Measurements from ENCODE around the gene SERINC5. TPM values are rescaled to one million over a fixed set of nuclear protein-coding genes. Genes with fewer than 3 reads are reported as not detected.
"Not testable (repeated sequence)": the region's sequence is repeated elsewhere in the genome, so short reads cannot be mapped to it uniquely, and the experiment has no call there.

SERINC5 gene
- total RNA-seq, 2 donors from 2014 or later, result 23.3 to 26.7 TPM

GRCh38 chr5:80154749-80155148 is 101.1 kb downstream of the SERINC5 start:
- Histone ChIP-seq H3K9me3 (no peaks in the 10 kb centered on the region), H3K27ac (no peak overlapping the region), H3K4me3 (no peak overlapping the region), H3K36me3 (replicated peaks in 1 of 2; ENCODE audit: insufficient read depth in 1 of 2, low read depth in 2 of 2) (no peaks in the 10 kb centered on the region), H3K4me1 (peaks cover 6% of the 10 kb centered on the region), H3K27me3 (no peaks in the 10 kb centered on the region)
- no peak for TF ChIP-seq CTCF (IDR thresholded peaks at IDR 0.05)
- TF ChIP-seq POLR2A (IDR thresholded peaks at IDR 0.05), result no peak
- no peak for DNase-seq
- intact Hi-C loops (cut with DNase I), result no loop called here
- no peak for ATAC-seq
- WGBS, 2 donors, result 96 to 97% methylated on average over 4 of the region's 4 CpGs

DNA sequence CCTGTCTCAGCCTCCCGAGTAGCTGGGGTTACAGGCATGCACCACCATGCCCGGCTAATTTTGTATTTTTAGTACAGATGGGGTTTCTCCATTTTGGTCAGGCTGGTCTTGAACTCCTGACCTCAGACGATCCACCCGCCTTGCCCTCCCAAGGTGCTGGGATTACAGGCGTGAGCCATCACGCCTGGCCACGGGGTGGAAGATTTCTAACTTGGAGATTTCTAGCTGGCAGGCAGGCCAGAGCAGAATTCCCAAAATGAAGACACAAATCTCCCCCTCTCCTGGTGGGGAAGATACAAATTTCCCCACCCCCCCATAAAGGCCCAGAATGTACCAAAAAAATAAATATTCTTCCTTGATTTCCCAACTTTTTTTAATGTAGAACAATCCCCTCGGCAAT is 101.6 kb downstream of the SERINC5 start:
- 79 to 99% methylated on average over 4 to 8 of the region's 8 CpGs for WGBS, 2 donors
- intact Hi-C loops (cut with DNase I); H3K9me3 ChIP-seq; H3K4me3 ChIP-seq; H3K27ac ChIP-seq; DNase-seq; ATAC-seq; H3K27me3 ChIP-seq; H3K4me1 ChIP-seq; H3K36me3 ChIP-seq (replicated peaks in 1 of 2; ENCODE audit: insufficient read depth in 1 of 2, low read depth in 2 of 2): not testable (repeated sequence)

DNA sequence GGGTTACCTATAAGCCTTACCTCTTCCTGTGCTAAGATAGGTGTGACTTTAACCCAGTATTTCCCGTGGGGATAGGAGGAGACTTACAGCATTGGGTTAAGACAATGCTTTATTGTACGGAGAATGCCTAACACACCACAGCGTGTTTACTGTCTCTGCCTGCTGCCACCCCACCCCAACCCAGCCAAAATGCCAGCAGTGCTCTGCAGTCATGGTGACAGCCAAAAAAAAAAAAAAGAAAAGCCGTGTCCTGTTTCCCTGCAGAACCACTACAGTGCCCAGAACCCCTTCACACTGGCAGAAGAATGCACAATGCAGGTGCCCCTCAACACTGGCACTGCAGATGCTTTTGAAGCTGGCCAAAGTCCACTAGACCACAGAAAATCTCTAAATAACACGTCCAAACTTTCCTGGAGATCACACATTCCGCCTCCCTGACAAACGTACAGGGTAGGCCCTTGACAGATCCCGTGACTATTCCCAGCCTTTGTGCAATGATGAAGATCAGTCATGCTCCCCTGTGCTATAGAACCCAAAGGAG is 102.2 kb downstream of the SERINC5 start:
- peak overlapping the region in 1 of 4 donors; percentile 17 for H3K27ac ChIP-seq
- 46 to 59% methylated on average over 8 of the region's 8 CpGs for WGBS, 2 donors
- no peak for DNase-seq

GRCh38 chr5:80152778-80153177 is 103.1 kb downstream of the SERINC5 start:
- DNase-seq (no peak), ATAC-seq (no peak)
- no peak overlapping the region for H3K4me3 ChIP-seq
- H3K9me3 ChIP-seq, result no peaks in the 10 kb centered on the region
- TF ChIP-seq CTCF (IDR thresholded peaks at IDR 0.05) (no peak), POLR2A (IDR thresholded peaks at IDR 0.05) (no peak)
- H3K27me3 ChIP-seq, result no peaks in the 10 kb centered on the region
- H3K36me3 ChIP-seq (replicated peaks in 1 of 2; ENCODE audit: insufficient read depth in 1 of 2, low read depth in 2 of 2), result no peaks in the 10 kb centered on the region
- intact Hi-C loops (cut with DNase I), result no loop called here
- WGBS, 2 donors, result 95 to 97% methylated on average over 5 of the region's 5 CpGs
- peaks cover 6% of the 10 kb centered on the region for H3K4me1 ChIP-seq
- H3K27ac ChIP-seq, result no peak overlapping the region

More for the DNA sequence above, 102.2 kb downstream of the SERINC5 start:
- Histone ChIP-seq H3K27me3 (no peaks in the 10 kb centered on the region), H3K4me3 (no peak overlapping the region), H3K4me1 (peaks cover 6% of the 10 kb centered on the region), H3K36me3 (replicated peaks in 1 of 2; ENCODE audit: insufficient read depth in 1 of 2, low read depth in 2 of 2) (no peaks in the 10 kb centered on the region), H3K9me3 (no peaks in the 10 kb centered on the region)
- ATAC-seq, result peak; percentile 38
- TF ChIP-seq POLR2A (IDR thresholded peaks at IDR 0.05) (no peak), CTCF (IDR thresholded peaks at IDR 0.05) (no peak)
- intact Hi-C loops (cut with DNase I), result no loop called here

GRCh38 chr5:80151890-80152289 is 104.0 kb downstream of the SERINC5 start:
- Histone ChIP-seq H3K4me3 (no peak overlapping the region), H3K9me3 (no peaks in the 10 kb centered on the region), H3K4me1 (peaks cover 6% of the 10 kb centered on the region), H3K27me3 (no peaks in the 10 kb centered on the region), H3K27ac (no peak overlapping the region), H3K36me3 (replicated peaks in 1 of 2; ENCODE audit: insufficient read depth in 1 of 2, low read depth in 2 of 2) (no peaks in the 10 kb centered on the region)
- intact Hi-C loops (cut with DNase I), result no loop called here
- TF ChIP-seq CTCF (IDR thresholded peaks at IDR 0.05) (no peak), POLR2A (IDR thresholded peaks at IDR 0.05) (no peak)
- ATAC-seq (no peak), DNase-seq (no peak)
- WGBS, 2 donors, result 86 to 94% methylated on average over 6 of the region's 6 CpGs

All from body of pancreas (tissue), 4 donors.